Stomach smooth muscle (tissue), 2 donors: ENCODE data around the gene PLCD3.

ENCODE experiments used
- H3K27ac ChIP-seq: one replicate; pipeline ENCODE4 v1.7.0; 2013; ENCODE audit warnings: mild to moderate bottlenecking, low read length, inconsistent platforms
- H3K27me3 ChIP-seq, 2 donors: one replicate each; pipeline ENCODE4 v1.7.0; 2013; ENCODE audit warnings: low read length in 2 of 2; ENCODE audit not compliant: insufficient read depth in 2 of 2, control insufficient read depth in 1 of 2
- H3K36me3 ChIP-seq, 2 donors: one replicate each; pipeline ENCODE4 v1.7.0; 2013; ENCODE audit warnings: low read length in 2 of 2; ENCODE audit not compliant: control insufficient read depth in 2 of 2, insufficient read depth in 2 of 2
- H3K4me1 ChIP-seq: one replicate; pipeline ENCODE4 v1.7.0; 2013; ENCODE audit warnings: low read length; ENCODE audit not compliant: control insufficient read depth, insufficient read depth
- H3K4me3 ChIP-seq, 2 donors: one replicate each; pipeline ENCODE4 v1.7.0; 2013; ENCODE audit warnings: low read length in 2 of 2
- H3K9ac ChIP-seq, 2 donors: one replicate each; pipeline ENCODE4 v1.7.0; 2013; ENCODE audit warnings: low read length in 2 of 2, mild to moderate bottlenecking in 1 of 2
- H3K9me3 ChIP-seq, 2 donors: one replicate each; pipeline ENCODE4 v1.7.0; 2013; ENCODE audit warnings: low read length in 2 of 2; ENCODE audit not compliant: control insufficient read depth in 2 of 2
- donor health status: healthy.
- donor health status: Pancreatic carcinoma.

PLCD3 gene

DNA sequence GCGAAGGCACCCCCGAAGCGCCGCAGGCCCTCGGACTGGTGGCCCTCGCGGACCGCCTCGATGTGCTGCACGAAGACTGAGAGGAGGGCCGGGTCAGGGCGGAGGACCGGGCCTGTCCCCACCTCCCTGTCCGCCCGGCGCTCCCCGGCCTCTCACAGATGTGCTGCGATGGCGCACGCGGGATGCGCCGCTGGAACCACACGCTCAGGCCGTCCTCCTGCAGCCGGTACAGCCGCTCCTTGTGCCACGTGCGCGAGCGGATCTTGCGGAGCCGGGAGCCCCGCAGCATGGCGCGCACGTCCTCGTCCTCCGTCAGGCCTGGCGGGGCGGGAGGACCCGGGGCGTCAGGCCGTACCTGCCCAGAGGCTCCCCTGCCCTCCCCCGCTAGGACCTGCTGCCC lies 11.3 kb downstream of the PLCD3 start:
- Histone ChIP-seq H3K9me3 (no peaks in the 10 kb centered on the region), H3K9ac (no peak overlapping the region), H3K4me1 (peaks cover 13% of the 10 kb centered on the region), H3K27ac (no peak overlapping the region), H3K27me3 (no peaks in the 10 kb centered on the region), H3K4me3 (no peak overlapping the region), H3K36me3 (peaks cover 3 to 12% of the 10 kb centered on the region in 2 donors)

DNA sequence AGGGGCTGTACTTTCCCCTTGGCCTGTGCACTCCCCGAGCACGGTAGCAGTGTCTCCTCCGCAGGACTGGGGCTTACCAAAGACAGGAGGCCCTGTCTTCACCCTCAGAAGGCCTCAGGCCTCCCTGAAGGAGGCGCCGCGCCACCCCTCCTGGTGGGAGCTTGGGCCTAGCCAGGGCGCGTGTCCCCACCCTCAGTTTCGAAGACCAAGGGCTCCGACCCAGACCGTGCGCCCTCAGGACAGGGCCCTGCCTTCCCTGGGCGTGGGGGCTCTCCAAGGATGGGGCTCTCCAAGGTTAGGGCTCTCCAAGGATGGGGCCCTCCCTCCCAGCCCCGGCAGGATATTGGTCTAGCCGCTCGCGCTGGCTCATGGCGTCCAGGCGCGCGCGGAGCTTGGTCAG lies 11.8 kb downstream of the PLCD3 start:
- no peaks in the 10 kb centered on the region for H3K9me3 ChIP-seq
- H3K27ac ChIP-seq = no peak overlapping the region
- peaks cover 13% of the 10 kb centered on the region for H3K4me1 ChIP-seq
- H3K4me3 ChIP-seq = no peak overlapping the region
- no peak overlapping the region for H3K9ac ChIP-seq
- peaks cover 3 to 12% of the 10 kb centered on the region in 2 donors for H3K36me3 ChIP-seq
- H3K27me3 ChIP-seq = no peaks in the 10 kb centered on the region

DNA sequence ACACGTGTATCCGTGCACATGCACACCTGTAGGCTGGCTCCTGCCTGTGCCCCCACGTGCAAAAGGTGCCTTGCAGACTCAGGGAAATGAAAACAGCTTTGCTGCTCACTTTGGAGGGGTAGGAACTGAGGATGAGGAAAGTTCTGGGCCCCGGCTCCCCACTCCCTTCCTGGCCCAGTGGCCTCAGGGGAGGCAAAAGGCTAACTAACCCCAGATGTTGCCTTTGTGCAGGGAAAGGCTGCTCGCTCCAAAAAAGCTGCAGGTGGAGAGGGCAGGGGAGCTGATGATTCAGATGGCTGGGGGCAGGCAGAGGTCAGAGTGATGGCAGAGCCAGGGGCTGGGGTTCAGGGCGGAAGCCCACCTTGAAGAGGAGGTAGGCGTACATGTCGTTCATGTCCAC lies 12.4 kb downstream of the PLCD3 start:
- Histone ChIP-seq H3K9ac (no peak overlapping the region), H3K9me3 (no peaks in the 10 kb centered on the region), H3K4me1 (peaks cover 13% of the 10 kb centered on the region), H3K27me3 (no peaks in the 10 kb centered on the region), H3K4me3 (no peak overlapping the region), H3K36me3 (peaks cover 3 to 12% of the 10 kb centered on the region in 2 donors), H3K27ac (no peak overlapping the region)

DNA sequence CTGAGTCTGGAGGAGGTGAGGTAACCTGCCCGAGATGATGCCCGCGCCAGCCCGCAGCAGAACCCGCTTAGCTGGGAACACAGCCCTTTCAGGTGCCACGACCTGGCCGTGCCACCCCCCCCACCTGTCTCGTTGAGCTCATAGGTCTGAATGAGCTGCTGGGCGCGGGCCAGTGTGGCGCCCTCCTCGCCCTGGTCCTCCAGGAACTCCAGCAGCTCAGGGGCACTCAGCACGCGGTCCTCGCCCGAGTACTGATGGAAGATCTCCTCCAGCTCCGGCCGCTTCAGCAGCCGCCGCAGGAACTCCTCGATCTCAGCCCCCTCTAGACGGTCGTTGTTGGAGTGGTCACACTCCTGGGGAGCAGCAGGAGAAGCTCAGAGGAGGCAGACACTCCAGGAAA lies 13.6 kb downstream of the PLCD3 start:
- Histone ChIP-seq H3K27me3 (no peaks in the 10 kb centered on the region), H3K9me3 (no peaks in the 10 kb centered on the region), H3K4me3 (no peak overlapping the region), H3K9ac (no peak overlapping the region), H3K4me1 (peaks cover 4% of the 10 kb centered on the region), H3K27ac (no peak overlapping the region), H3K36me3 (peaks cover 3 to 16% of the 10 kb centered on the region in 2 donors)

DNA sequence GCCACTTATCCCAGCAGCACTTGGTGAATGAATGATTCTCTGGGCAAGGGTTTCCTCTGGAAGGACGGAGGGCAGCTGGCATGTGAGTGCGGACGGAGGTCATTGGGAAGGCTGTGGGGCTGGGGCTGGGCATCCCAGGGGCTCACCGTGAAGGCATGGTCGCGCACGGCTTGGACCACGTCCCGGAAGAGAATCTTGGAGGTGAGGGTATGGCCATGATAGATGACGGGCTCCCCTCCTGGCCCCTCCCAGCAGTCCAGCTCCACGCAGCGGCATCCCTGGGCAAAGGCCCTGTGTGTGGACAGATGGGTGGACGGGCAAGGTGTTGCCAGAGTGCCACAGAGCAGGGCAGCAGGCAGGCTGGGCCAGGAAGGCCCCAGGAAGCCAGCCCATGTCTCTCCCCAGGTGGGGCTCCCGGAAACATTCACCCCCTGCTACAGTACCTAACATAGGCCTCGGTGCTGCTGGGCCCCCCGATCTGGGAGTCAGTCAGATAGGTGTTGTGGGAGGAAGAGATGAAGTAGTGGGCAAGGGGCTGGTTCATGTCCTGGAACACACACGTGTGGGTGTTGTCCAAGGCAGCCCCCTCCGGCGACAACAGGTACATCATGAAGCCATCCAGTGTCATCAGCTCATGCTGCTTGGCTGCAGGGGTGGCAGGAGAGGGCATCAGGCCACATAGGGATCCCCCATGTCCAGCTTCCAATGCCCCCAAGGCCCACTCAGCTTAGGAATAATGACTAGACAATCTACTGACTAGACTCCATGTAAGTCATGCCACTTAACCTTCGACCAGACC lies 14.3 kb downstream of the PLCD3 start:
- Histone ChIP-seq H3K27me3 (no peaks in the 10 kb centered on the region), H3K27ac (no peak overlapping the region), H3K9me3 (no peaks in the 10 kb centered on the region), H3K4me1 (peaks cover 4% of the 10 kb centered on the region), H3K9ac (no peak overlapping the region), H3K36me3 (peaks cover 3 to 17% of the 10 kb centered on the region in 2 donors), H3K4me3 (no peak overlapping the region)

DNA sequence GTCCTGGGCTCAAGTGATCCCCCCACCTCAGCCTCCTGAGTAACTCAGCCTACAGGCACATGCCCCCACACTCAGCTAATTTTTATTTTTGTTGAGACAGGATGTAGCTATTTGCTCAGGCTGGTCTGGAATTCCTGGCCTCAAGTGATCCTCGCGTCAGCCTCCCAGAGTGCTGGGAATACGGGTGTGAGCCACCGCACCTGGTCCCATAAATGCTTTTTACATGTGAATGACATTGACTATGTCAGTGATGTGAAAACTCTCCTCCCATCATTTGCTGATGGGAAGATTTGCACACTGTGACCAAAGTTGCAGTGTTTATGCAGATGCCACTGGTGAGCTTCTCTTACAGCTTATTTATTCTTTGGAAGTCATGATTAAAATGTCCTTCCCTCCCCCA lies 15.0 kb downstream of the PLCD3 start:
- no peak overlapping the region for H3K4me3 ChIP-seq
- peaks cover 3 to 22% of the 10 kb centered on the region in 2 donors for H3K36me3 ChIP-seq
- H3K9ac ChIP-seq = no peak overlapping the region
- H3K9me3 ChIP-seq = no peaks in the 10 kb centered on the region
- no peaks in the 10 kb centered on the region for H3K27me3 ChIP-seq
- H3K27ac ChIP-seq = no peak overlapping the region
- H3K4me1 ChIP-seq = peaks cover under 1% of the 10 kb centered on the region

DNA sequence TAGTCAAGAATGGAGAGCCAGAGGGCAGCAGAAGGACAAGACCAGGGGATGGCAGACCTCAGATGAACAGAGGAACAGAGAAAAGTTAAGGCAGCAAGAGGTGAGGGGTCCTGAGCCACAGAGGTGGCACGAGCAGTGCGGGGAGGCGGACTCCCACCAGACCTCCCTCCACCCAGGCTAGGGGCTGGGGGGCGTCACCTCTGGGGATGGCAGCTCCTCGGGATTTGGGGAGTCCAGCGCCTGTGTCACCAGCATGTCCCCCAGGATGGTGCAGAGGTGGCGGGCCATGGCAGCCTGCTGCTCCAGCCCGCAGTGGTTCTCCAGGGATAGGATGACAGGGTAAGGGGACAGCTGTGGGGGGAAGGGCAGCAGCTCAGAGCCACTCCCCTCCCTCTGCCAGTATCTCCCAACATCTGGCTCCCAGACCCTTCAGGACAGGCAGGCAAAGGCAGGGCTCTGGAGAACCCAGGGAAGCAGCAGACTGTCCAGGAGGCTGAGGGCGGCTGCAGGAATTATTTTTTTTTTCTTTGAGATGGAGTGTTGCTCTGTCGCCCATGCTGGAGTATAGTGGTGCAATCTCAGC lies 15.8 kb downstream of the PLCD3 start:
- Histone ChIP-seq H3K4me1 (peaks cover 9% of the 10 kb centered on the region), H3K9ac (no peak overlapping the region), H3K36me3 (peaks cover 3 to 22% of the 10 kb centered on the region in 2 donors), H3K27me3 (no peaks in the 10 kb centered on the region), H3K27ac (no peak overlapping the region), H3K4me3 (no peak overlapping the region), H3K9me3 (no peaks in the 10 kb centered on the region)

DNA sequence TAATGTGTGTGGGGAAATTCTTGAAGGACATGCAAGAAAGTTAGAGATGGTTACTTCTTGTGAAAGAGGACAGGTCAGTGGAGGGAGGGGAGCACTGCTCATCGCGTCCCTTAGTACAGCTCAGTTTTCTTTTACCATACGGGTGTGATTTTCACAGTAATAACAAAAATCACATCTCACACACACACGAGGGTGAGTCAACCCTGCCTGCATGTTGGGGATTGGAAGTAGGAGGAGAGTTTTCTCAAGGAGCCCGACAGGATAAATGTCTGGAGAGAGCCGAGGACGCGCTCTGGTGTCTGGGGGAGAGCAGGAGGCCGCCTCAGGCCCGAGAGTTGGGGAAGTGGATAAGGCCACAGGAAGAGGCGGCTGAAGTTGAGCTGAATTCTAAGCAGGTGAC lies 16.4 kb downstream of the PLCD3 start:
- H3K4me1 ChIP-seq = peaks cover 15% of the 10 kb centered on the region
- no peak overlapping the region for H3K4me3 ChIP-seq
- H3K27ac ChIP-seq = no peak overlapping the region
- no peak overlapping the region for H3K9ac ChIP-seq
- no peaks in the 10 kb centered on the region for H3K27me3 ChIP-seq
- H3K9me3 ChIP-seq = no peaks in the 10 kb centered on the region
- peaks cover 3 to 22% of the 10 kb centered on the region in 2 donors for H3K36me3 ChIP-seq

DNA sequence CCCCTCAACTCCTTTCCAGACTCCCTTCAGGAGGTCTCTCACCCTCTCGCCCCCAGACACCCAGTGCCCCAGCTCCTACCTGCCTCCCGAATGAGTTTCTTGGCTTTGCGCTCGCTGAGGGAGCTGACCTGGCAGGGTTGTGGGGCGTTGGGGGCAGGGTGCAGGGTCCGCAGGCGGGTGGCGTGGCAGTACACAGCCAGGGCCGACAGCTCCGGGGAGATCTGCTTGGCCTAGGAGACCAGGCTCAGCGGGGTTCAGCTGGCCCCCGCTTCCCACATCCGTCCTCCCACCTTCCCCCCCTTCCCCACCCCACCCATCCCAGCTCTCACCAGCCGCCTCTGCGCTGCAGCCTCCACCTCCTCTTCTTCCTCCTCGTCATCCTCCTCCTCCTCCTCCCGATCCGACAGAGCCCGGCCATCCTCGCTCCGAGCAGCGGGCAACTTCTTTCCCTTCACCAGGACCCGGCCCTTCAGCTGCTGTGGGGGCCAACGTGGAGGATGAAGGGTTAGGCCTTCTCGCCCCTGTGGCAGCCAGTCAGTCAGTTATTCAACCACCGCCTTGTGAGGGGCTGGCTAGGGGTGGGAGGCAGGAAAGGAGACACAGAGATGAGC lies 17.2 kb downstream of the PLCD3 start:
- H3K36me3 ChIP-seq = peaks cover 3 to 22% of the 10 kb centered on the region in 2 donors
- H3K4me3 ChIP-seq = no peak overlapping the region
- H3K4me1 ChIP-seq = peaks cover 22% of the 10 kb centered on the region
- H3K27ac ChIP-seq = no peak overlapping the region
- no peaks in the 10 kb centered on the region for H3K27me3 ChIP-seq
- H3K9me3 ChIP-seq = no peaks in the 10 kb centered on the region
- no peak overlapping the region for H3K9ac ChIP-seq

DNA sequence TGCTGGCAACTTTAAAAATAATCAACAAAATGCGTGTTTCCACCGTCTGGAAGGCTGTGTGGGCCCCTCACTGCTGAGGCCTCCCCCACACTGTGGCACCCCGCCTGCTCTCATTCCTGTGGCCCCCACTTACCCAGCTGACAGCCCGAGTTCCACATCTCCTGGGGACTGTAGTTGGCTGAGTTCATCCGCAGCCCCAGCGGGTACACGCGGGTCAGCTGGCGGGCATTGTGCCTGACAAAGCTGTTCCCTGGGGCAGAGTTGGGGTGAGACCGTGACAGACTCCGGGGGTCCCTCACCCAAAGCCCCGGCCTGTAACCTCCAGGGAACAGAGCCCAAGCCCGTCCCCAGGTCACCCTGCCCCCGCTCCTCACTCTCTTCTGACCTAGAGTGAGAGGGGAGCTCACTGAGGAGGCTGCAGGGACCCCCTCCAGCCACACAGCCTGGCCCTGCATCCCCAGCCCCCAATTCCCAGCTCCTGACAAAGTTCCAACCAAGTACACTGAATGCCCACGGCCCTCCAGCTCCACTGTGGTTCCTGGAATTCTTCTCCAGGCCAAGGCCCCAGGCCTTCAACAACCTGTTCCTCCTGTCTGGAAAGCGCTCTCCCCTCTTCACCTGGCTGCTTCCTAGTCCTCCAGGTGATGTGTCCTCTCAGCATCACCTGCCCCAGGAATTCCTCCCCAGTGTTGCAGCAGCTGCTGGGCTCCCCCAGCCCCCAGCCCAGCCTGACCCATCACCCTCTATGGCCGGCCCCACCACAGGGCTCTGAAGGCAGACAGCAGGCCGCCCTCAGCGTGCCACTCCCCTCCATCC lies 18.0 kb downstream of the PLCD3 start:
- no peaks in the 10 kb centered on the region for H3K9me3 ChIP-seq
- no peak overlapping the region for H3K4me3 ChIP-seq
- peaks cover 0 to 18% of the 10 kb centered on the region in 2 donors for H3K36me3 ChIP-seq
- H3K27ac ChIP-seq = peak overlapping the region; percentile 49
- no peak overlapping the region for H3K9ac ChIP-seq
- no peaks in the 10 kb centered on the region for H3K27me3 ChIP-seq
- H3K4me1 ChIP-seq = peaks cover 22% of the 10 kb centered on the region
